ENCODE measurements around the gene FXYD3. TPM values are rescaled to one million over a fixed set of nuclear protein-coding genes. Genes with fewer than 3 reads are reported as not detected.

Gene FXYD3
- total RNA-seq, 1 donor from 2014 or later = not detected

GRCh38 chr19:35122687-35123551 lies 7.3 kb downstream of the FXYD3 start:
- no peak for TF ChIP-seq CTCF (IDR thresholded peaks at IDR 0.05)
- Mint-ChIP-seq H3K27me3 (ENCODE audit: unreplicated experiment) (peaks cover 15% of the 10 kb centered on the region), H3K36me3 (ENCODE audit: unreplicated experiment) (no peaks in the 10 kb centered on the region), H3K27ac (ENCODE audit: unreplicated experiment) (no peak overlapping the region), H3K4me3 (ENCODE audit: unreplicated experiment) (no peak overlapping the region), H3K4me1 (ENCODE audit: unreplicated experiment) (peaks cover 14% of the 10 kb centered on the region), H3K9me3 (ENCODE audit: unreplicated experiment) (no peaks in the 10 kb centered on the region)
- DNase-seq (ENCODE audit: extremely low spot score, unreplicated experiment) = no peak

- Mint-ChIP-seq H3K27me3 (ENCODE audit: unreplicated experiment) (peaks cover 15% of the 10 kb centered on the region), H3K27ac (ENCODE audit: unreplicated experiment) (no peak overlapping the region), H3K4me1 (ENCODE audit: unreplicated experiment) (peaks cover 14% of the 10 kb centered on the region), H3K4me3 (ENCODE audit: unreplicated experiment) (no peak overlapping the region), H3K9me3 (ENCODE audit: unreplicated experiment) (no peaks in the 10 kb centered on the region), H3K36me3 (ENCODE audit: unreplicated experiment) (no peaks in the 10 kb centered on the region)
- TF ChIP-seq CTCF (IDR thresholded peaks at IDR 0.05) = no peak
- DNase-seq (ENCODE audit: extremely low spot score, unreplicated experiment) = no peak
These were observed 8.0 kb downstream of the FXYD3 start for GRCh38 chr19:35123573-35123972.

GRCh38 chr19:35124098-35125060 lies 8.8 kb downstream of the FXYD3 start:
- TF ChIP-seq CTCF (IDR thresholded peaks at IDR 0.05) = no peak
- Mint-ChIP-seq H3K9me3 (ENCODE audit: unreplicated experiment) (no peaks in the 10 kb centered on the region), H3K4me3 (ENCODE audit: unreplicated experiment) (no peak overlapping the region), H3K36me3 (ENCODE audit: unreplicated experiment) (no peaks in the 10 kb centered on the region), H3K4me1 (ENCODE audit: unreplicated experiment) (peaks cover 14% of the 10 kb centered on the region), H3K27me3 (ENCODE audit: unreplicated experiment) (peaks cover 20% of the 10 kb centered on the region), H3K27ac (ENCODE audit: unreplicated experiment) (no peak overlapping the region)
- no peak for DNase-seq (ENCODE audit: extremely low spot score, unreplicated experiment)

GRCh38 chr19:35125270-35125717 lies 9.7 kb downstream of the FXYD3 start:
- H3K36me3 Mint-ChIP-seq (ENCODE audit: unreplicated experiment) = no peaks in the 10 kb centered on the region
- no peak overlapping the region for H3K4me3 Mint-ChIP-seq (ENCODE audit: unreplicated experiment)
- DNase-seq (ENCODE audit: extremely low spot score, unreplicated experiment) = no peak
- no peak overlapping the region for H3K27ac Mint-ChIP-seq (ENCODE audit: unreplicated experiment)
- H3K27me3 Mint-ChIP-seq (ENCODE audit: unreplicated experiment) = peaks cover 20% of the 10 kb centered on the region
- no peaks in the 10 kb centered on the region for H3K9me3 Mint-ChIP-seq (ENCODE audit: unreplicated experiment)
- H3K4me1 Mint-ChIP-seq (ENCODE audit: unreplicated experiment) = peaks cover 13% of the 10 kb centered on the region
- no peak for TF ChIP-seq CTCF (IDR thresholded peaks at IDR 0.05)
